GM18870 (cell line): ENCODE measurements around the gene LRIT2.

Source experiments
- ATAC-seq: cut with Tn5 transposase; IDR thresholded peaks from one replicate; pipeline ENCODE4 v1.9.1; 2021; ENCODE audit warnings: moderate library complexity; ENCODE audit not compliant: unreplicated experiment

Gene LRIT2

DNA sequence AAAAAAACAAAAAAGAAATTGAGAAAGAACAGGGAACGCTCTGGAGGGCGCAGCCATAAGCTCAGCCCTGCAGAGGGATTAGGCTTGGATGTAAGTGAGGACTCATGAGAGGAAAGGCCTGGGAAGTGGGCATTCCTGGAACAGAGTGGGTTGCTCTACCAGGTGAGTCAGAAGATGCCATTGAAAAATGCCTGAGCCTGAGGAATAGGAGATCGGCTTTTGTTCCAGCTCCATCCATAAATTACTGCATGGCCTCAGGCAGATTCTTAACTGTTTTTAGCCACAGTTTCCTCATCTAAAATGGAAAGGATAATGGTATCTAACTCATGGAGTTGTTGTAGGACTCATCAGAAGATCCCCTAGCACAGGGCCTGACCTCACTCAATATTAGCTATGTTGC, 18.4 kb upstream of the LRIT2 start:
- no peak for ATAC-seq

DNA sequence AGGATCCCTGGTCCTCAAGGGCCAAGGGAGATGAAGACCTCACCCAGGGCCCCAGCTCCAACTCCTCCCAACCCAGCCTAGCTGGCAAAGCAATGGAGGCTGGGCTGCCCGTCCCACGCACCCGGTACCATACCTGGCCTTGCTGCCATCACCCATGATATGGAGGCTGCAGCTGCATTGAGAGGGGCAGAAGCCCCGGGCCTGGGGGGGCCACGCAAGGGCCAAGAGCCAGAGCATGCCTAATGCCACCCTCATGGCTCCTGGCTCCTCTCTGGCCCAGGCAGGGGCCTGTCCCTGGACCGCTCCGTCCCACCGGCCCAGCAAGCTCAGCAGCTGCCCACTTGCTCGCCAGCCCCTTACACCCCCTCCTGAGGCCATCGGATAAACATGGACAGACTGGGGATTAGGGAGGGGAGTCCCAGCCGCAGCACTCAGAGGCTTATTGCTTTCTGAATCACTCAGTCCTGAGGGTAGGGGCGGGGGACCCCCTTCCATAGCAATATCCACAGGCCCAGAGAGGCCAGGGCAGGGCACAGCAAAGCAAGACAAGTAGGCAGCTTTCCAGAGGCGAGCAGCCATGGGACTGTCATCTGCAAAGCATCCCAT, 15.9 kb upstream of the LRIT2 start, which contains the start of gene LRIT1:
LRIT1 (minus strand) TSS at position 362 of the 606 bp plus-strand sequence; CDS start at position 255, 107 bp downstream.
- no peak for ATAC-seq

DNA sequence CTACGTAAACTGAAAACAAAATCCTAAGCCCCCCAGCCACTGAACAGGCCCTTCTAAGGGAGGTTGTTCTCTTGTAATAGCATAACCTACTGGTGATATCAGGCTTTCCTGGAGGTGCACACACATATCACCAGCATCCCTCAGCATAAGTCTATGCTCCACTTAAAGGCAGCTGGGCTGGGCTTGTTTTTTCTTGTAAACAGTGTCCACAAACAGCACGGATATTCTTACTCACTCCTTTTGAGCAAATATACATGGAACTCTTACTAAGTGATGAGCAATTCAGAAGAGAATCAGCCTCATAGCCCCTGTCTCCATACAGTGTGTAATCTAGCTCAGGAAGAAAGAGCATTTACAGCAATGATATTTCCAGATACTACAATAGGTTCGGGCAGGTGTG, 13.6 kb upstream of the LRIT2 start:
- no peak for ATAC-seq

GRCh38 chr10:84237199-84238051, 12.1 kb upstream of the LRIT2 start:
- ATAC-seq: no peak

GRCh38 chr10:84236807-84237198, 11.5 kb upstream of the LRIT2 start:
- no peak for ATAC-seq

DNA sequence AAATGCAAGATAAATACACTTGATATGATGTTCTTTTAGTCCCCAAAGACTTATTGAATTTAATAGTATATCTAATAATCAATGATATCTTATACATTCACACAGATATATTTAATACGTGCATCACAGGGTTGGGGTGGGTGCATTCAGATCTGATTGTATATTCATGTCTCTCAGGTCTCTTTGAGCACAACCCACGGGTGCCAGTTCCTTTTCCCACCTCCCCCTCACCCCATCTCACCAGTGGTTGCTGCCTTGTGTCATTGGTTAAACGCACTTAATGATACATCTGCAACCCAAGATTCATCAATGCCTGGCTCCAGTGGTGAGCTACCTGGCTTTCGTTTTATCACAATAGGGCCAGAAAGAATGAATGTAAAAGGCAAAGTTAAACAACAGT, 9.8 kb upstream of the LRIT2 start:
- ATAC-seq: no peak

- ATAC-seq: no peak
Observed at GRCh38 chr10:84234479-84234878, 9.1 kb upstream of the LRIT2 start.

DNA sequence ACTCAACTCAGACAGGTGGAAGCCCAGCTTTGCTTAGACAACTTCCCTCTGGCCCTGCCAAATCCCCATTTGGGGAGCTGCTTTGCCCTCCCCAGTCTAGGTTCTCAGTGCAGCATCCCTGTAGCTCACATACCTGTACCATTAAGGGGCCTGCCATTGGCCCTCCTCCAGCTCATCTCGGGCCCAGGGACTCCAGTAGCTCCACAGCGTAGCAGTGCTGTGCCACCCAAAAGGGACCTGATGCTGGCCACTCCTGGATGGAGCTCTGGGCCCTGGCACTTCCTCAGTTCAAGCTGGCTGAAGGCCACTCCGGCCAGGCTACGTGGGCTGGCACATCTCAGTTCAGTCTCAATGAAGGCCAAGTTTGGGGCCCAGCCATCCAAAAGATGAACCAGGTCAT, 8.6 kb upstream of the LRIT2 start:
- no peak for ATAC-seq

- ATAC-seq: no peak
Observed at GRCh38 chr10:84232376-84232775, 7.0 kb upstream of the LRIT2 start.

GRCh38 chr10:84230359-84230758, 5.0 kb upstream of the LRIT2 start:
- ATAC-seq: no peak

- ATAC-seq: no peak
Observed at GRCh38 chr10:84227810-84228209, 2.5 kb upstream of the LRIT2 start.

- ATAC-seq: no peak
Observed at GRCh38 chr10:84226616-84227015, 1.3 kb upstream of the LRIT2 start.

DNA sequence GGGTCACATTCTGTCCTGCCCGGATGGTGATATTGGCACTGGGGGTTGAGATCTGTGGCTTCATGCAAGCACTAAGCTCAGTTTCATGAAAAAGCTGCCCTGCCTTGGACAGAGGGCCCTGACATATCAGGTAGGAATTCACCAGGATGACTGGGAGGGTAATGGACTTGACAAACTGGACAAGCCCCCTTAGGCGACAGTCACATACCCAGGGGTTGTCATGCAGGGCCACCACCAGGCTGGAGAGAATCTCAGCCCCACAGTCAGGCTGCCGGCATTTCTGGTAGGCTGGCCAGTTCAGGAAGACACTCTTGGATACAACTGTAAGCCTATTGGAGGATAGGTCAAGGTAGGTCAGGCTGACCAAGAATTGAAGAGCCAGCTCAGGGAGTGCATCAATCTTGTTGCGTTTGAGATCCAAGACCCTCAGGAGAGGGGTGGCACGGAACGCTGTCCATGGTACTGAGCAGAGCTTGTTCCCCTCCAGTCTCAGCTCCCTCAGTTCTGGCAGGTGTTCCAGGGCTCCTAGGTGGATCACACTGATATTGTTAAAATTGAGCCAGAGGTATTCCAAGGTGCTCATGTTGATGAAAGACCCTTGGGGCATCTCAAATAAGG, 824 bp downstream of the LRIT2 start:
- no peak for ATAC-seq

GRCh38 chr10:84221916-84222315, 3.4 kb downstream of the LRIT2 start:
- no peak for ATAC-seq

DNA sequence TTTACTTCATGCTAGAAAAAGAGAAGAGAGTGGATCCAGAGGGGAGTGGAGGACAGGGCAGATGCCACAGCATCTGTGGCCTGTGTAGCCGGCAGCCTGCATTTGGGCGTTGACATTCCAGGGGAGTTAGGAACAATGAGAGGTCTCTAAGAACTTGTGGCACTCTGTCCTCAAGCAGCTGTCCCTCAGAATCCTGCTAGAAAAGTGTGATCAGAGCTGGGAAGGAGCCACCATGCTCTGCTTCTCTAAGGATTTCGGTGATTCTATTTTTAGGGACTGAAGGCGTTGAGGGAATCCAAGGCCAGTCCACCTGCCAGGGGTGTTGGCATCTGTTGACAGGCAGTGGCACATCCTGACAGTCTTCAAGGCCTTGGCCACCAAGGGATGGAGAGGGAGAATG, 7.6 kb downstream of the LRIT2 start:
- ATAC-seq: no peak

- ATAC-seq: no peak
Observed at GRCh38 chr10:84216834-84217233, 8.5 kb downstream of the LRIT2 start.

- ATAC-seq: peak; percentile 77
Observed at GRCh38 chr10:84214612-84215235, 10.6 kb downstream of the LRIT2 start.

- no peak for ATAC-seq
Observed at GRCh38 chr10:84214046-84214572, 11.2 kb downstream of the LRIT2 start.

- no peak for ATAC-seq
Observed at GRCh38 chr10:84213076-84213475, 12.3 kb downstream of the LRIT2 start.

GRCh38 chr10:84212014-84212413, 13.3 kb downstream of the LRIT2 start:
- no peak for ATAC-seq

DNA sequence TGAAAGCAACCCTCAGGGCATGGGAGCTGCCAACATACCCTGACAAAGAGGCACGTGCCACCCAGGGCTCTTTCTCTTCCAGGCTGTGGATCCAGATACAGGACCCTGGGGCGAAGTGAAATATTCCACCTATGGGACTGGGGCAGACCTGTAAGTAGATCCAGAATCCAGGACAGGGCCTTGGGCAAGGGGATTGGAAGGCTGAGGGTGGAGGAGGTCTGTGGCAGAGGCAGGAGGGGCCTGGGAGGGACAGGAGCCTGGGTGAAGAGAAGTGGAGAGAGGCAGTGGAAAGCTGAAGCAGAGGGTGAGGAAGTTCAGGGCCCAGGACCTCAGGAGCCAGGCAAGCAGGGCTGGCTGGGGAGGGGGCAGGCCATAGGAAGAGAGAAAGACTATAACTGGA, 13.8 kb downstream of the LRIT2 start:
- no peak for ATAC-seq
